GM21447 (cell line): Measurements from ENCODE around the gene GSE1.
A peak's percentile ranks its signal among the peaks of the same experiment; 100 is the strongest.

Experiments
- ATAC-seq: cut with Tn5 transposase; IDR thresholded peaks from one replicate; pipeline ENCODE4 v1.9.1; 2021; ENCODE audit not compliant: unreplicated experiment

The GSE1 gene

DNA sequence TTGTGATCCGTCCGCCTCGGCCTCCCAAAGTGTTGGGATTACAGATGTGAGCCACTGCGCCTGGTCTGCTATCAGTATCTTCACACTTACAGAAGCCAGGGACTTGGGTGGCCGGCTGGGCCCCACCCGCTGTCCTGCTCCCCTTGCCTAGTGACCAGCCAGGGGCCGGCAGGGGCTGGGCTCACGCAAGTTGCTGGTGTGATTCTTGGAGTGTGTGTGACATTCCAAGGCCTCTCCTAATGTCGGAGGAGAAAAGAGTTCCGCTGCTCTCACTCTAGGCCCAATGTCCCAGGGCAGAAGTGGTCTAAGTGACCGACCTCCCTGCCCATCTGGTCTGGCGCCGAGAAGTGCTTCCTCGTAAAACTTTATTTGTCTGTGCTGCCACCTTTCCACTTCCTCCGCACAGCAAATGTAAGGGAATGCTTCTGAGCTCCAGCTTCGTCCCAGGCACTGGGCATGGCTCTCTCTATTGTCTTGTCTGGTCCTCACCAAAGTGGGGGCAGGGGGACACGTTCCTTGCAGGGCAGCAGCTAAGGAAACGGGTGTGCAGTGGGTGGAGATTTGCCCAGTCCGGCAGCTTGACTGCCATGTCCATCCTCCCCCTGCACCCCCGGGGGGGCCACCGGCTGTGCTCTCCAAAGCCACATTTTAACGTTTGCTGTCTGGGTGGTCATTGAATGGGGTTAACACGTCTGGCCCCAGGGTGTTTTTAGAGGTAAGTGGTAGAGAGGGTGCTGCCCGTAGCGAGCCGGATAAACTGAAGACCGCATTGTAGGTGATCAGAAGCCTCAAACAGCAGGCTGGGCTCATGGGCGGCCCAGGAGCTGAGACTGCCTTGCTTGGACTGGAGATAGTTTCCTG, 7.8 kb upstream of the GSE1 start:
- no peak for ATAC-seq

DNA sequence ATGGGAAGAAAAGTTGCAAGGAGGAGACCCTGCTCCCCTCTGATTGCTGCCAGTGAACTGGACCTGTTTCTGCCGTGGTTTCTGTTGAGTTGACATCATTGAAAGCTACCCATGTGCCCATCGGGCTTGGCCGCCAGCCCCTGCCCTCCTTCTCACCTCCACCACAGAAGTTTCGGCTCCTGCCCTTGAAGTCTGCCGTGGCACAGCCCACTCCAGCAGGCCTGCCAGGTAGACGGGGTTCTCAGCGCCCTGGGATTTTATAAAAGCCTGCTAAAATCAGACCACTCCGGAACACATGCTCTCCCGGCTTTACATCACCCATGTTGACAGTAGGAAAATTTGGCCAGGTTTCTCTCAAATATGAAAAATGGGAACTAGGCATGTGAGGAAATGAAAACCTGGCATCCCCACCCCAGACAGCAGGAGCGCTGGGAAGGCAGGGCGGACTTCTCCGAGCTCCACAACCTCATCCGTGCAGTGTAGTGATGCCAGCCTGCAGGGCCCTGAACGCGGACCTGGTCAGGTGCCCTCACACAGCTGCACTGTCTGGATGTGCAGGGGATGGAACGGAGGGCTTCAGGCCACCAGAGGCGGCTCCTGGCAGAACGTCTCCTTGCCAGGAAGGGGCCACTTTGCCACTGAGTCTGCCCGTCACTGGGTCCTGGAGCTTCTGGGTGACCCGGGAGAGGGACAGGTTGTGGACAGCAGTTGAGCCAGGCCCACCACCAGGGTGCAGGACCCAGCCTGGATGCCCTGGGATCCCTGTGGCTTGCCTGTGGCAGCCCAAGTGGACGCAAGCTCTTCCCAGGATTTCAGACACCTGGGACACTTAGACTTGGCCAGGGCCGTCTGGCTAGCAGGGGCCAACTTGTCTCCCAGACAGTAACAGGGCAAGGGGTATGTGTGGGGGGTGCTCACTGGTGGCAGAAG, 6.9 kb upstream of the GSE1 start:
- no peak for ATAC-seq

DNA sequence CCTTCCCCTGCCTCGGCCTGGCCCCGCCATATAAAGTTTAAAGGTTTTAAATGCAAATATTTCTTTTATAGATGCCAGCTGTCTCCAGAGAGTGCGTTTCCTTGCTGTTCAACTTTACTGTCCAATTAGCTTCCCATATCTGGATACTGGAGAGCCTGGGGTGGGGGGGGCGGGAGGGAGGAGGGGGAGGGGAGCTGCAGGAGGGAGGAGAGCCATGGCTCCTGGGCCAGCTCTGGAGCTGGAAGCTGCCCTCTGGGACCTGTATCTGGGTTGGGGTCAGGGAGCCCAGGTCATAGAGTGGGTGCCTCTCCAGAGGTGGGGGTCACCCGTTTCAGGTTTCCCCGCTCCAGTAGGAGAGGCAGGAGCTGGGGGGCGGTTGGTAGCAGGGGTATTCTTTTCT, 6.2 kb upstream of the GSE1 start:
- no peak for ATAC-seq

DNA sequence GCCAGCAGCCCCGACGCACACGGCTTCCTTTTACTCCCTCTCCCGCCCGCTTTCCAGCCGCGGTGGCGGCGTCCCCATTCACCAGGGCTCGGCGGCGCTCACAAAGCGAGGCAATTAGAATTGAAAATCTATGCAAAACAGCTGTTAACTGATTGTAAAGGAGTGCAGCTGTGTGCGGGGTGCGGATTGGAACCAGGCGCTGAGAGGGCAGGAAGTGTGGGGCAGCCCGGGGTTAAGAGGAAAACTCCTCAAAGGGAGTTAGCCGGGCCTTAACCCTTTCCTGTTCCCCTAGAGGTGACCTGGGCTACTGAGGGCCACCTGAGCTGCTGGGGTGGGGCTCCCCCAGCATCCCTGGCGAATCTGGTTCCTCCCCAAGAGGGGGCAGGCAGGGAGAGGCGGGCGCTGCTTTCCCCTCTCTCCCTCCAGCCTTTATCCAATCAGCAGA, 5.8 kb upstream of the GSE1 start:
- ATAC-seq, result no peak

DNA sequence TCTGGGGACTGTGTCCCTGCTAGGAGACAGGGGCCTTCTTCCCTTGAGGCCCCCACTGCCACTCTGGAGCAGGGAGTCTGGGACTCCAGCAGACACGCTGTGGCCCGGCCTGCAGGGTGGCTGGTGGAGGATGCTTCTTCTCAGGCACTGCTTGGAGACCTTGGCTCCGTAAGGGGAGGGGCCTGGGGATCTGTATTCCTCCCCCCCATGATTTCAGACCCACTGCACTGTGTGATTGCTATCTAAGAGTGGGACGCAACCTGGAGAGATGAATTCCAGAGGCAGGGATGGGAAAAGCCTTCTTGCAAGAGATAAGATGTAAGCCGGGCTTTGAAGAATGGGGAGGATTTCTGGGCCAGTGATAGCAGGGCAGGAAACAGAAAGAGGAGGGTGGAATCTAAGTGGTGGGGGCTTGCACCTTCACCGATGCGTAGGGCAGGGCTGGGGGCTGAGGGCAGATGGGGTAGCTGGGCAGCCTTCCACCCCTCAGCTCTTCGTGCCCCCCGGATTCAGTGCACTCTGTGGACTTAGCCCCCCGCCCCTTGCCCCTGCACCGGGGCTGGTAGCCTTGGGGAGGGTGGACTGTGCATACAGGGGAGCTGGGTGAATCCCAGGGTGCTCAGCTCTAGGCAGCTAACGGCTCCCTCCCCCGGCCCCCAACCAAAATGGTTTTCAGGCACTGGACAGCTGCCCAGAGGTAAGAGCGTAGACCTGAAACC, 5.2 kb upstream of the GSE1 start:
- ATAC-seq, result no peak

DNA sequence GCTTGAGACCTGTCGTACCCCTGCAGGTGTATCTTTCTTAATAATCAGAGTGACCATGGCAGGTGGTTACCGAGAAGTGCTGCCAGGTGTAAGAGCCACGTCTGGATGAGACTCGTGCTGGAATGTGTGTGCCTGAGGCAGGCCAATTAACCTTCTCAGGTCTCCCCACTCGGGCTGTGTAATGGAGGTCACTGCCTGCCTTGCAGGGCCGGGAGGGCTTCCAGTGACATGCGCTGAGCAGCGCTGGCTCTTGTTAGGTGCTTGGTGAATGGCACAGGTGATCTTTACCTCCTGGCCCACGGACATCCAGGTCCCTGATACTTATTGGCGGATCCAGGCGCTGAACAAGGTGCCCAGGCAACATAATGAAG, 4.6 kb upstream of the GSE1 start:
- no peak for ATAC-seq

DNA sequence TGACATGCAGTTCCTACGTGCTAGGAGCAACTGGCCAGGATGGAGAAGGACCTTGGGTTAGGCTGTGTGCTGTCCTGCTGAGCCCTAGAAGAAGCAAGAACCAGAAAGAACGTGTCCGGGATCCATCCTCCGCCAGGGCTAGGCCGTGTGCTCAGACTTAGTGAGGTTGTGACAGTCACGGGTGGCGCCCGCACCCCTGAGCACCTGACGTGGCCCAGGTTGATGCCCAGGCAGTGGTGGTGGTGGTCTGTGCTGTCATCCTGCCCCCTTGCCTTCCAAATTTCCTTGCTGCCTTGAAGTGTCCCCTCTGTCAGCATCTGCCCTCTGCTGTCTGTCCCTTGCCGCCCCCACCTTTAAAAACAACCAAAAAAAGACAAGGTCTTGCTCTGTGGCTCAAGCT, 4.2 kb upstream of the GSE1 start:
- no peak for ATAC-seq

DNA sequence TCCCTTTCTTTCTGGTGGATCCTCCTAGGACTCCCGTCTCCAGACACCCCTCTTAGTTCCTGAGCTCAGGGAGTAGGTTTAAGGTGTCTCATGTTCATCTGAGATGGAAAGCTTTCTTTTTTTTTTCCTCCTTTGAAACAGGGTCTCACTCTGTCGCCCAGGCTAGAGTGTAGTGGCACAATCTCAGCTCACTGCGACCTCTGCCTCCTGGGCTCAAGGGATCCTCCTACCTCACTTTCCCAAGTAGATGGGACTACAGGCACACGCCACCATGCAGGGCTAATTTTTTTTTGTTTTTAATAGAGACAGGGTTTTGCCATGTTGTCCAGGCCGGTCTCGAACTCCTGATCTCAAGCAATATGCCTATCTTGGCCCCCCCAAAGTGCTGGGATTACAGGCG, 3.6 kb upstream of the GSE1 start:
- ATAC-seq, result no peak

DNA sequence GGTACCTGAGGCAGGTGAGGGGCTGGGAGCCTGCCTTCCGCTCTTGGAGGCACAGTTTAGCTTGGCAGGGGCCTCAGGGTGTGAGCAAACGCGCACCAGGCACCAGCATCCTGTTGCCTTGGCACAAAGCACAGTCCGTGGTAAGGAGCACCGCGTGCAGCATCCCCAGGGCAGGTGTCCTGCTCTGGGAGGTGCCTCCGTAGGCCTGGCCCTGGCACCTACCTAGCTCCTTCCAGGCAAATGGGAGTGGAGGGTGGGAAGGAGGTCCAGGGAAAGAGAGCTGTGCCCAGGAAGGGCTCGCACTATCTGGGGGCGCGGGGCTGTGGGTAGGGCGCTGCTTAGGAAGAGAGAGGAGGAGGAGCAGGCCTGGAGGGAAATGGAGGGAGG, 3.1 kb upstream of the GSE1 start:
- ATAC-seq, result no peak

DNA sequence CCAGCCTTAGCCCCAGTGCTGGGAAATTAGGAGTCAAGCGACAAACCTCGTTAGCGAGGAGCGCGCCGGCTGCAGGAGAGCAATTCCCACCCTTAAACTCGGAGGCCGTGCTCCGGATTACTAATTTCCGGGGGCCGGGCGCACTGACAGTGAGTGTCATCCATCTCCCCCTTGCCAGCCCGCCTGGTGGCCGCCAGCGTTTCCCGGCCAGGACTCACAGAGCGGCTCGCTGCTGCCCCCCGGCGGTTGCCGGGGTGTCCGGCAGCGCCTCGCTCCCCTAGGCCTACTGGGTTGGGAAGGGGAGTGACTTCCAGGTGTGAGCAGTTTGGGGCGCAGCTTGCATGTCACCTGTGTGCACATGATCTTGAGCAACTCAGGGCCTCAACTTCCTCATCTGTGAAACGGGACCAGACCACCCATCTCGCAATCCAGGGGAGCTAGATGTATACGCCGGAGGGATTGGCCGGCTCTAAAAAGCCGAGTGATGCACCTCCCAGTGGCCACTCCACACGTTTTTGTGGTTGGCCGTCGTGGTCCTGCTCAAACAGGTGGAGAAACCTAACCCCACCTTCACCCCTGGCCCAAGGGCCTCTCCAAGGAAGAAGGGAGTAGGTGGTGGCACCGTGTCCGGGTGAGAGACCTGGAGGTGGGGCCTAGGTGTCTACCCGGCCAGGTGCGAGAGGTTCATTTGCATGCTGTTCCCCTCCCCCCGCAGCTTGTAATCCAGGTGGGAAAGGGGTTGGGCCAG, 2.5 kb upstream of the GSE1 start:
- ATAC-seq, result no peak

DNA sequence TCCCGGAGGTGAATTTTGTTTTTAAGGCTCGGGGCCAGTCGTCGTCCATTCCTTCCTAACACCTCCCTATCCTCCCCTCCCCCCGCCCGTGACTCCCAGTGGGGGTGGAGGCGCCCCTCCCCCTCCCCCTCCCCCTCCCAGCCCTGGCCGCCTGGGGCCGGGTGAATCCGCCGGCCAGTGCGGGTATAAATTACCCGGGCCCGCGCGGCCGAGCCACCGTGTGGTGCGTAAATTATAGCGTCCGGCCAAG, 2.0 kb upstream of the GSE1 start:
- no peak for ATAC-seq

DNA sequence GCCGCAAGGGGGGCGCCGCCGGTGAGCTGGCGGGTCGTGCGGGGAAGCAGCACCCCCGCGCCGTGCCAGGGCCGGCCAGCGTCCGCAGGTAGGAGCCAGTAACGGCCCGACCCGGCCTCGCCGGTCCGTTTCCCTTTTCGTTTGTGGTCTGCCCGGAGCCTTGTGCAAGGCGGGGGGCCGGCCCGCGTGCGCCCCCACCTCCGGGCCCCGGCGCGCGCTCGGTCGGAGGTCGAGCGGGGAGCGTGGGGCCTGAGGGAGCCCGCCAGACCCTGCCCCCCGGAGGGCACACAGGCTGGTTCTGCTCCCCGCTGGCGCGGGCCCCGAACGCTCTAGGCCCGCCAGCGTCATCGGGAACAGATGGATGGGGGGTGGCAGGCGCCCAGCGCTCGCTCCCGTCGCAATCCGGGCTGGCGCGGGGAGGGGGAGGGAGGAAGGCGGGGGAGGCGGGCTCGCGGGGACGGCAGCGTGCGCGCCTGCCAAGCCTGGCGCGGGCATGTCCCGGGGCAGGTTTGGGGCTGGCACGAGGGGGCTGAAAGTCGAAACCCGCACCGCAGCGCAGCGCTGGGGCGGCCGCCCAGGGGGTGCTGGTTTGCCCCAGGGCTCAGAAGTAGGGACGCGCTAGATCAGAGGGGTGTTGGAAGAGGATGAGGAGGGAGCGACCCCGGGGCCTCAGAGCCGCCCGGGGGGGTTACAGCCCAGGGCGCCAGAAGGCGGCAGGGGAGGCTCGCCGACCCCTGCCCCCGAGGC, 1.5 kb upstream of the GSE1 start:
- ATAC-seq, result no peak

DNA sequence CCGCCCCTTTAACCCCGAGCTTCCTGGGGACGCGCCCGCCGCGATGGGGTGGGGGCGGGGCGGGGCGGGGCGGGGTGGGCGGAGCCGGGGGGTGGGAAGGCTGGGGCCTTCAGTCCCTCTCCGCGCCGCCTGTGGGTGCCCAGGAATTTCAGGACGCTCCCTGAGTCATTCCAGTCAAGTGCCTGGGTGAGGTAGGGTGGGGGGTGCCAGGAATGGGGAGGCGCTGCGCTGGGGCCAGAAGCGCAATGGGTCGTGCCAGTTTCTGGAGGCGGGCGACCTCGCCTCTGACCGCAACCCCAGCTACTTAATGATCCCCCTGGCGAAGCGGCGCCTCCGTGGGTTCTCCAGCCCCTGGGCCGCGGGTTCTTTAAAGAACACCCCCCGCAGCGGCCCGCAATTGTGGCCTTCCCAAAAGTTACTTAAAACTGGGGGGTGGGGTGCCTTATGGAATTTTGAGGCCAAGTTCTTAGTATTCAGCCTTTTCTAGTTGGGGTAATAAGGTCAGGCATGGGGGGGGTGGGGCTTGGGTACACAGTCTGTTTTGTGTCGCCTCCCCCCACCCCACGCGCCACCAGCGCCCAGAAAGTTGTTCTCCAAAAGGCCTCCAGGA, 826 bp upstream of the GSE1 start:
- ATAC-seq, result no peak

DNA sequence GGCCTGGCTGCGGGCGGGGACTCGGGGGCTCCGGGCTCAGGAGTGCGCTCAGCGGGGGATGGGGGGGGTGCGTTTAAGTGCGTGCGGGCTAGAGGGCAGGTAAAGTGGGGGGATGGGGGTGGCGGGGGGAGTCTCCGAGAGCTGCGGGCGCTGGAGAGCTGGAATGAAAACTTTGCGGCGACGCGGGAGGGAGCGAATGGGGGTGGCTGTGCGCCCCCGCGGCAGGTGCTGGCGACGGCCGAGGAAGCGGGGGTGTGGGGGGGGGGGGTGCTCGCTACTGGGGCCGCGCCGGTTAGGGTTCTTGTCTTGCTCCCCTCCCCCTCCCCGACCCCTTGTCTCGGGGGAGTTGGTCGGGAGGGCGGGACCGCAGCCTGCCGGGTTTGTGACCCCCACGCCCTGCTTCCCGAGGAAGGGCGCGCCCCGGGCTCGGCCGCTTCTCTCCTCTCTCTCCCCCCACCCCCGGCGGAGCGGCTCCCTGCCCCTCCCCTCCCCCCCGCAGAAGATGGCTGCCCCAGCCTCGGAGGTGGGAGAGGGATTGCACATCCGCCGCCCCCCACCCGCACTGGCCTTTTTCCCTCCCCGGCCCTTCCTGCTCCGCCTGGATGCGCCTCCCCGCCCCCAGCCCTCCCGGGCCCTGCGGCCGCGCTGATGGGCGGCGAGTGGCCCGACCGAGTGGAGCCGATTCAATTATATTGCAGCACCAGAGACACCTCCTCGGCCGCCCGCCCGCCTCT, 649 bp downstream of the GSE1 start:
- ATAC-seq, result no peak

DNA sequence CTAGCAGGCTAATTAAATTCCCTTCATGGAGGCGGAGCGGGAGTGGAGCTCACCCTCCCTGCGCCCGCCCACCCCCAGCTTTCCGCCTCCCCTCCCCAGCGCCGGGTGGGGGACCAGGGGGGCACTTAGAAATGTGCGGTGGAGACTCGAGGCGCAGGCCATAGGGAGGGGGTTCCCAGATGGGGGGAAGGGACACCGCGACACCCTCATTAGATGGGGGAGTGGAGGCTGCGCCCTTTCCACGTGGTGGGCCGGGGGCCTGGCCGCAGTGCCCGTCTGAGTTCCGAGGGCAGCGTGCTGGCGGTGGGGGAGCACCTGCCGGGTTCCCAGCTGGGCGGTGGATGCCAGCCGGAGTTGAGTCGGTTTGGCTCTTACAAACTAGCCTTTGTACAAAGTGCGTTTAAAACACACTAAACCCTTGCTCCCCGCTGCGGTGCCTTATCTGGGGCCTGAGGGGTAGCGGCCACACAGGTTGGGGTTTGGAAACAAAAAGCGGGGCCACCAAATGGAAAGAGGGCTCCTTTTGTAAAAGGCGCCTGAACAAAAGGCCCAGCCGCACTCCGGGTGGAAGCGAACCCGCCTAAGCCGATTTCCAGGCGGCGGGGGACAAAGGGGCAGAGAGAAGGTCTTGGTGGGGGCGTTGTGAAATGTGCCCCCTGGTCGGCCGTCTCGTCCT, 1.4 kb downstream of the GSE1 start:
- ATAC-seq, result no peak

DNA sequence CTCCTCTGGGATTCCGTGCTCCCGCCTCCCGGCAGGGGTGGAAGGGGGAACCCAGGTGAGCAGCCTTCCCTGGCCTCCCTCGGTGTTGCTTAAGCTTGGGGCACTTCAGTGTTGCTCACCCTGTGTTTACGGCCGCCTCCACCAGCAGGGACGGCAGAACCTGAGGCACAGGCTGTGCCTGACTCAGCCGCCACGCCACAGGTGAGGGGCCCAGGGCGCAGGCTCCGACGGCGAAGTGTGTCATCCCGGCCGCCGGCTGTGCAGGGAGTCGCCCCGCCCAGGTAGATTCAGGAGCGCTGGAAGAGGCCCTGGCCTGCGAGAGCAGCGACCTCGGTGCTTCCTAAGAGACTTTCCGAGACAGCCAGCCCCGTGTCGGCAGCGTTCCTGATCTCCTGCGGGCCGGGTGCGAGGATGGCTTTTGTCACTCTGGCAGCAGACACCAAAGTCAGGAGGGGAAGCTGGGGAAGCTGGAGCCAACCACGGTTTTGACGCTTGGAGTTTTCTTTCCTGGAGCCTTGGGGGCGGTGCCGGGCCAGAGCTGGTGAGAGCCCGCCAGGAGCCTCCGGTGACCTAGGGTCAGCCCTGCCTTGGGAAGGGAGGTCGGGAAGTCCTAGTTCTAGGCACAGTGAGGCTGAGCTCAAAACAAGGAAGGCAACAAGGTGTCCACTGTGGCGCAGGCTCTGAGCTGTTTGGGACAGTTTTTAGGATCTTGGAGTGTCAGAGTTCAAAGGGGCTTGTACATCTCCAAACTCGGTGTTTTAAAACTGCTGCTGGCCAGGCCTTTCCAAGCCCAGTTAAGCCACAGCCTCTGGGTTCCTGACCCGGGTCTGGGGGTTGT, 2.1 kb downstream of the GSE1 start:
- no peak for ATAC-seq

DNA sequence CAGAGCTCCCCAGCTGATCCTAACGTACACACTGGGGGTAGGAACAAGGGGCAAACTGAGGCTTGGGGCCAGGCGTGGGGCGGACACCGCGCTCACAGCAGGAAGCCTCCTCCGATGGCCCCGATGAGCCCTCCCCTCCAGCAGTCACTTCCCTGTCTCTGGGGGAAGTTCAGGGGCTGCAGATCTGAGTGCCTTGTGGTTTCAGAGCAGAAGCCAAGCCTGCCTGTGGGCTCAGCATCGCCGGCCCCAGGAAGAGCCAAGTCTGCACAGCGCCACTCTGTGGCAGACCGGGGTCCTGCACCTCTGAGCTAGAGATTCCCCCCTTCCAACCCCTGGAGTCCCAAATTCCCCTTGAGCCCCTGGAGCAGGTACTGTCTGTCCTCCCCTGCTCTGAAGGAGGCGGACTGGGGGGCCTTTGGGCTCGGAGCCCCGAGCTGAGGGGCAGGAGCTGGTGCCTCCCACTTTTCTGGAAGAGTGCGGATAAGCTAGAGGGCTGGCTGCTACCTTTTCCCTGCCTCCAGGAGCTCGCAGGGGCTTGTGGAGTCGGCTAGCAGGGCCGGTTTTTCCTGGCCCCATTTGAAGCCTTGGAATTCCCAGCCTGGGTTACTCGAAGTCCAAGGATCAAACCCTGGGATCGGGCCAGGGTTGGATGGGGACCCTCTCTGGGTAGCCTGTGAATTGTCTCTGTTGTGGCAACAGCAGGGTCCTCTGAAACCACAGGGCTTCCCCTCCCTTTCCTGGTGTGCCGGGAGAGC, 2.9 kb downstream of the GSE1 start:
- ATAC-seq, result peak; percentile 46
